GM19452 (cell line): Measurements from ENCODE around the gene NF1.
"Not testable (repeated sequence)": the region's sequence is repeated elsewhere in the genome, so short reads cannot be mapped to it uniquely, and the experiment has no call there.

Experiments used
- ATAC-seq: cut with Tn5 transposase; IDR thresholded peaks from one replicate; pipeline ENCODE4 v1.9.1; 2021; ENCODE audit not compliant: unreplicated experiment

NF1 gene

DNA sequence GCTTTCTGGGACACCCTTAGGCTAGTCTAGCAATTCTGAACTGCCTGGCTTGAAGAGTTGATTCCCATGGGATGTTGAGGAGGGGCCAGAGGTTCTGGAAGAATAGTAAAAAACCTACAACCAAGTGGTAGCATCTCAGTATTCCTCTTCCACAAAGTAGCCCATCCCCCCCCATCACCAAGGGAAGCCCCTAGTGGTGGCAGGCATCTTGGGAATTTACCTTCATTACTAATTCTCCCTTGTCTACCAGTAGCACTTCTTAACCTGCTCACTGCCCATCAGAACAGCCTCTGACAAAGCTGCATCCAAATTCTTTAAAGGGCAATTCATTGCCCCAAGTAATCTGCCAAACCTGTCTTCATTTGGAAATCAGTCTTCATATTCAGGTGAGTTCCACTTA is 283.9 kb downstream of the NF1 start:
- no peak for ATAC-seq

DNA sequence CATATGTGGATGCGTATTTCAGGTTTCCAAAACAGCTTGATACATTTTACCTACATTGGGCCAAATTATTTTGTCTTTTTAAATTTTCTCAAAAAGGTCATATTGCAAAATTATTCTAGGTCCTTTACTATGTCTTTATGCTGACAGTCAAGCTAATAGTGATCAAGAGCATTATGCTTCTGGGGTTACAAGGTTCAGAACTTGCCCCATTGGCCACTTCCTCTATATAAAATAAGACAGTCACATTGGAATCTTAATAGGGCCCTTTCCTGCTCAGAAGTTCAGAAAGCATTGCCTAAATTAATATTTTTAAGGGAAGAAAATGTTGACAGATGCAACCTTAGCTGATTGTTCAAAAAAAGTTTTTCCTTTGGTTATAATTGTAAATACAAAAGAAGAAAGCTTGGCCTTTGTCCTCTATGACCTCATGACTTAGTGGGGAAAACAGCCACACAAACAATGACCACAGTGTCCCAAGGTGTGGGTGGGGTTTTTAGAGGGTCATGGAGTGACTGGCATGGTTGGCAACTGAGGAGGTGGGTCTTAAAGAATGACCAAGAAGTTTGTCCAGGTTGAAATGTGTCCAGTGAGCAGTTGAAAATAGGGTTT is 284.9 kb downstream of the NF1 start:
- ATAC-seq = no peak

GRCh38 chr17:31381165-31381668 is 286.4 kb downstream of the NF1 start:
- no peak for ATAC-seq

DNA sequence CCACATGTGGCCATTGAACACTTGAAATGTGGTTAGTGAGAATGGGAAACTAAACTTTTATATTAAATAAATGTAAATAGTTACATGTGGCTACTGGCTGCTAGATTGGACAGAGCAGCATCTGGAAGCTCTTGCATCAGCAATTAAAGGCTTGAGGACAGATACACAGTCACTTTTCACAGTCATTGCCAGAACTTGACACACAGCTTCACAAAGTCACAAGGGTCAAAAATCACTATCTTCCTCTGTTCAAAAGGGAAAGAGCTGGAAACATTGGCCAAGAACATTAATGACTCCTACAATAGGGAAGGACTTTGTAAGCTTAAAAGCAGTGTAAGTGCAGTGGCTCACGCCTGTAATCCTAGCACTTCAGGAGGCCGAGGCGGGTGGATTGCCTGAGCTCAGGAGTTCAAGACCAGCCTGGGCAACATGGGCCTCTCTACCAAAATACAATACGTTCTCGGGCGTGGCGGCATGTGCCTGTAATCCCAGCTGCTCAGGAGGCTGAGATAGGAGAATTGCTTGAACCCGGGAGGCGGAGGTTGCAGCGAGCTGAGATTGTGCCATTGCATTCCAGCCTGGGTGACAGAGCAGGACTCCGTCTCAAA is 288.0 kb downstream of the NF1 start:
- ATAC-seq = not testable (repeated sequence)

GRCh38 chr17:31383488-31383887 is 288.7 kb downstream of the NF1 start:
- not testable (repeated sequence) for ATAC-seq

- ATAC-seq = no peak
Measured at GRCh38 chr17:31385428-31386285, 290.9 kb downstream of the NF1 start.

GRCh38 chr17:31386542-31387075 is 291.8 kb downstream of the NF1 start:
- ATAC-seq = no peak

GRCh38 chr17:31387438-31387837 is 292.7 kb downstream of the NF1 start:
- no peak for ATAC-seq

DNA sequence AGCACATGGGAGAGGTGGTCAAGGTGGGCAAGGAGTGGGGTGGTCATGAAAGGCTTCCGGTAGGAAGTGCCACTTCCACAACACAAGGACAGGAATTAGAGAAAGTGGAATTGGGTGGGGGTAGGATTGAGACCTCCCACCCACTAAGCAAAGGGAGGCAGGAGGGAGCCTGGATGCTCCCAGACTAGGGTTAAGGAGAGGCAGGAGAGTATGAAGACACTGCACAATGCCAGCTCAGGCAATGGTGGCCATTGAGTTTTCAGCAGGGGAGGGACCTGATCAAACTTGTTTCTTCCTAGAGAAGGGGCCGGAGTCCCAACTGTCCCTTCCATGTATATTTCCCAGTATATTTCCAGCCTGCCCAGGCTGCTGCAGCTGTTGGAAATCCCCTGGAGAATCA is 293.6 kb downstream of the NF1 start:
- ATAC-seq = no peak

DNA sequence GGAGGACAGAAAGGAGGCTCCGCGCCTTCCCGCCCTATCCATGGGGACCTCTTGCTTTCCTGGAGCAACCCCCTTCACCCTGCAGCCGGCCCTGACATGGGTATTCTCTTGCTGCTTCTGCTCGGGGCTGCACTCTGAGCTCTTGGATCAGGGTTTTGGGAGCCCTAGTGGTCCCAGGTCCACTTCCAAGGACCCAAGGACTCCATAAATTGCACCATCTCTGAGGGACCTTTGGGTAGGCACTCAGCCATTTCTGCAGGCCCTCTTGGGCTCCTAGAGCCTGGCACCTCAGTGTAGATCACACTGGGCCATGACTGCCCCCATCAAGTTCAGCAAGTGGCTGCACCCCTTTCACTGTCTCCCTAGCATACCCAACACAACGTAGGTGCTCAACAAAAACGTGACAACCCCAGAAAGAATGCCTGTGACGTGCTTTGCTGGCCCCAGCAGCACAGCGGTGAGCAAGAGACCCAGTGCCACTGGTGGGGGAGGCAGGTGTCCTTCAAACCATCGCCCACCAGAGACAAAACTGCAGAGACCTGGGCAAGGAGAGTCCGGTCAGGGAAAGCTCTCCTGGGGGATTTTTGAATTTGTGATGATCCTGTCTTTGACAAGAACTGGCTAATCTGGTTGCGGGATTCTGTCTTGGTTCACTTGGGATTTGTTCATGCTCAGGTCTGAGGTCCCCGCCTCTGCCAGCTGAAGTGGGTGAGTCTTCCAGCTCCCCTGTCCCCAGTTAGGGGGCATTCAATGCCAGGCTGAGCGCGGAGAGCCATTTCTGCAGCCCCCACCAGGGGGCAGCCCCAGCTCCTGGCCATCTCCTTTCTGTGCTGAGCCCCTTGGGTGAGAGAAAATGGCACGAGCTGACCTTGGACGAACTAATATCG is 294.2 kb downstream of the NF1 start:
- ATAC-seq = no peak

- no peak for ATAC-seq
Measured at GRCh38 chr17:31389657-31390381, 295.0 kb downstream of the NF1 start.

GRCh38 chr17:31390426-31390747 is 295.6 kb downstream of the NF1 start:
- ATAC-seq = no peak

- no peak for ATAC-seq
Measured at GRCh38 chr17:31390748-31391495, 296.1 kb downstream of the NF1 start.

GRCh38 chr17:31391496-31391949 is 296.7 kb downstream of the NF1 start, which contains the start of gene RAB11FIP4:
TSS of gene RAB11FIP4 (plus strand) at chr17:31391675. CDS start at chr17:31391853, 178 bp downstream.
- ATAC-seq = no peak

GRCh38 chr17:31392002-31392855 is 297.5 kb downstream of the NF1 start:
- ATAC-seq = no peak

DNA sequence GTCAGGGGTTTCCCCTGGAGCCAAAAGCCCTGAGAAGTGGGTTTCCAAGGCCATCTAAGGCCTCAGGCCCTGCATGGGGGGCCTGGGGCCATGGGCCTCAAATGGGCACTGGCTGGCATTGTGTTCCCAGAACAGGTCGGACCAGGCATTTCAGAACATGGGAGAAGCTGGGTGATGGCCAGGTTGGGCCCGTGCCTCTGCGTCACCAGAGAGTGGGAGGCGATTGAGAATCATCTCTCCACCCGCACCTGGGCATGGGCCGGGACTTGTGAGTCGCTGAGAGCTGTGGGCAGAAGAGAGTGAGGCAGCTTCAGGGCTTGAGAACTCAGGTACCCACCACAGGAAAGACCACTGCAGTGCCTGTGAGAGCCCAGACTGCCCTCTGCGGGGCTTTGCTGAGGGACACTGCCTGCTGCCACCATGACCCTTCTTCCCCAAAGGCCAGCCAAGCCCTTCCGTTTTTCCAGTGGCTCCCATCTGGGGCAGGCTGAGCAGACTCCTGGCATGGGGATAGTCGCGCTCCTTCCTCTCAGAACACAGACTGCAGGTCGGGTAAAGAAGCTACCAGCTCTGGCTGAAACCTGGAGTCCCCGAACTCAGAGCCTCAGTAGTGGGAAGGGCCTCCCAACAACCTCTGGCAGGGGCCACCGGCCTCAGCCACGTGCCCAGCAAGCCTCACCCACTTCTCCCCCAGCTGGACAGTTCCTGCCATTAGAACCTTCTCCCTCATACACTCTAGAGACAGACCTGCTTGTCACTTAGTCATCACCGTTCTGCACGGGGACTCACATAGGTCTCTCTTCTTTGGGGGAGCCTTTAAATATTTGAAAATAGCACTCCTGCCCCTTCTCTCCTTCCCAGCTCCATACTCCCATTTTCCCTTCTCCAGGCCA is 298.3 kb downstream of the NF1 start:
- ATAC-seq = no peak

DNA sequence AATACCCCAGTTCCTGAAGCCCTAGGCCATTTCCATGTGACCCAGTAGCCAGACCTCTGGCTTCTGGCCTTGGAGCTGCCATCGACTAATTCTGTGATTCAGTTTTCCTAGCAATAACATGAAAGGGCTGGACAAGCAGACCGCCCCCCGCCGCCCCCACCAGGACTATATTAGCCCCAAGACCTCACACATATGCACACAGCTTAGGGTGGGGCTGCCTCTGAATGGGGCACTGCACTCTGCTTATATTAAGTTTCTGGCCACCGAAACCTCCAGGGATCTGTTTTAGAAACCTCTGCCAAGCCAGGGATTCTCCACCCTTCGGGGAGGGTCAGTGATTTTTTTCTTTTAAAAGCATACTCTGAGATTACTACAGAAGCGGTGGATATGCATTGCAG is 299.0 kb downstream of the NF1 start:
- no peak for ATAC-seq
